H9 (cell line): ENCODE measurements around the gene GEMIN4. TPM values are rescaled to one million over a fixed set of nuclear protein-coding genes. Genes with fewer than 3 reads are reported as not detected.
"Not testable (repeated sequence)": the region's sequence is repeated elsewhere in the genome, so short reads cannot be mapped to it uniquely, and the experiment has no call there.

Experiments
- DNase-seq: peaks from one replicate; pipeline ENCODE4 v3.0.0-alpha.2; 2017
- H2AFZ ChIP-seq: one replicate; pipeline ENCODE4 v1.6.1; 2013; ENCODE audit warnings: mild to moderate bottlenecking, low read length, control low read depth, moderate library complexity
- H2AK5ac ChIP-seq: 2 replicates; pipeline ENCODE4 v1.6.1; 2013; ENCODE audit warnings: low read length, control low read depth, mixed read lengths; ENCODE audit not compliant: insufficient read length
- H2BK120ac ChIP-seq: one replicate; pipeline ENCODE4 v1.6.1; 2013; ENCODE audit warnings: low read depth, mild to moderate bottlenecking, low read length, control low read depth, inconsistent platforms; ENCODE audit not compliant: poor library complexity, severe bottlenecking
- H2BK12ac ChIP-seq: 2 replicates; pipeline ENCODE4 v1.6.1; 2013; ENCODE audit warnings: low read length, control low read depth, mixed read lengths, low read depth; ENCODE audit not compliant: insufficient read length
- H2BK15ac ChIP-seq: 2 replicates; pipeline ENCODE4 v1.6.1; 2013; ENCODE audit warnings: low read depth, low read length, control low read depth
- H2BK20ac ChIP-seq: one replicate; pipeline ENCODE4 v1.6.1; 2013; ENCODE audit warnings: low read depth, mild to moderate bottlenecking, low read length, control low read depth, inconsistent platforms; ENCODE audit not compliant: poor library complexity, severe bottlenecking
- H2BK5ac ChIP-seq: 2 replicates; pipeline ENCODE4 v1.6.1; 2013; ENCODE audit warnings: low read length, control low read depth, mixed read lengths; ENCODE audit not compliant: insufficient read length
- H3K14ac ChIP-seq: 2 replicates; pipeline ENCODE4 v1.6.1; 2013; ENCODE audit warnings: low read length, control low read depth; ENCODE audit not compliant: insufficient read depth
- H3K18ac ChIP-seq: 2 replicates; pipeline ENCODE4 v1.6.1; 2013; ENCODE audit warnings: low read depth, mild to moderate bottlenecking, mixed read lengths, low read length, control low read depth; ENCODE audit not compliant: insufficient read length
- H3K23ac ChIP-seq: 2 replicates; pipeline ENCODE4 v1.6.1; 2013; ENCODE audit warnings: low read length, control low read depth, mixed read lengths, low read depth; ENCODE audit not compliant: insufficient read length
- H3K23me2 ChIP-seq: 2 replicates; pipeline ENCODE4 v1.6.1; 2013; ENCODE audit warnings: low read depth, mild to moderate bottlenecking, mixed read lengths, low read length, control low read depth; ENCODE audit not compliant: insufficient read length, poor library complexity, severe bottlenecking
- H3K27ac ChIP-seq: 2 replicates; pipeline ENCODE4 v1.5.1; 2013; ENCODE audit warnings: low read length, control low read depth, mixed read lengths, low read depth; ENCODE audit not compliant: insufficient read length
- H3K27me3 ChIP-seq: 2 replicates; pipeline ENCODE4 v1.6.1; 2013; ENCODE audit warnings: low read length, control low read depth, inconsistent platforms; ENCODE audit not compliant: insufficient read depth
- H3K4ac ChIP-seq: 2 replicates; pipeline ENCODE4 v1.6.1; 2013; ENCODE audit warnings: low read depth, mild to moderate bottlenecking, control low read depth, inconsistent platforms, low read length, moderate library complexity
- H3K4me1 ChIP-seq: 2 replicates; pipeline ENCODE4 v1.6.1; 2013; ENCODE audit warnings: low read length, control low read depth, inconsistent platforms; ENCODE audit not compliant: insufficient read depth
- H3K4me2 ChIP-seq: 2 replicates; pipeline ENCODE4 v1.6.1; 2013; ENCODE audit warnings: low read length, control low read depth, mixed read lengths; ENCODE audit not compliant: insufficient read length, insufficient read depth
- H3K56ac ChIP-seq: 2 replicates; pipeline ENCODE4 v1.6.1; 2013; ENCODE audit warnings: low read depth, mild to moderate bottlenecking, mixed read lengths, low read length, control low read depth; ENCODE audit not compliant: insufficient read length
- H3K79me1 ChIP-seq: 2 replicates; pipeline ENCODE4 v1.6.1; 2013; ENCODE audit warnings: low read depth, mild to moderate bottlenecking, moderate library complexity, low read length, control low read depth, inconsistent platforms; ENCODE audit not compliant: insufficient read depth, poor library complexity, severe bottlenecking
- H3K79me2 ChIP-seq: 2 replicates; pipeline ENCODE4 v1.6.1; 2013; ENCODE audit warnings: low read length, control low read depth, inconsistent platforms; ENCODE audit not compliant: insufficient read depth
- H3K9ac ChIP-seq: 2 replicates; pipeline ENCODE4 v1.6.1; 2013; ENCODE audit warnings: low read length, control low read depth, mixed read lengths; ENCODE audit not compliant: insufficient read length; ENCODE audit errors: extremely low read depth
- H3K9me3 ChIP-seq: one replicate; pipeline ENCODE4 v1.6.1; 2013; ENCODE audit warnings: low read depth, low read length, inconsistent platforms; ENCODE audit not compliant: control insufficient read depth
- H3T11ph ChIP-seq: one replicate; pipeline ENCODE4 v1.6.1; 2013; ENCODE audit warnings: mild to moderate bottlenecking, low read length, control low read depth, inconsistent platforms
- H4K20me1 ChIP-seq: one replicate; pipeline ENCODE4 v1.6.1; 2013; ENCODE audit not compliant: control insufficient read depth, insufficient read length, insufficient read depth
- H4K5ac ChIP-seq: 2 replicates; pipeline ENCODE4 v1.6.1; 2013; ENCODE audit warnings: low read depth, mild to moderate bottlenecking, mixed read lengths, low read length, control low read depth; ENCODE audit not compliant: insufficient read length
- H4K8ac ChIP-seq: replicated peaks from 2 replicates; pipeline ENCODE4 v1.6.1; 2013; ENCODE audit warnings: low read length, control low read depth, mixed read lengths, low read depth; ENCODE audit not compliant: insufficient read length
- H4K91ac ChIP-seq: 2 replicates; pipeline ENCODE4 v1.6.1; 2013; ENCODE audit warnings: low read depth, mild to moderate bottlenecking, moderate library complexity, mixed read lengths, low read length, control low read depth; ENCODE audit not compliant: insufficient read length
- H3K27ac Mint-ChIP-seq, 3 experiments: 2 replicates in 2 of 3; 3 replicates in 1 of 3; pipeline ENCODE4 v1.8.0; 2020 to 2021; ENCODE audit warnings: mixed read lengths in 3 of 3, mild to moderate bottlenecking in 1 of 3, moderate library complexity in 1 of 3
- H3K27me3 Mint-ChIP-seq: 2 replicates; pipeline ENCODE4 v1.8.0; 2021; ENCODE audit warnings: low read depth, mild to moderate bottlenecking, moderate library complexity, mixed read lengths
- H3K36me3 Mint-ChIP-seq, 3 experiments: 2 replicates in 2 of 3; 3 replicates in 1 of 3; pipeline ENCODE4 v1.8.0; 2020 to 2021; ENCODE audit warnings: low read depth in 3 of 3, mixed read lengths in 3 of 3; ENCODE audit not compliant: insufficient read depth in 1 of 3
- H3K4me1 Mint-ChIP-seq, 2 experiments: 2 replicates each; pipeline ENCODE4 v1.8.0; 2020; ENCODE audit warnings: mixed read lengths in 2 of 2
- H3K4me3 Mint-ChIP-seq, 2 experiments: 2 replicates in 1 of 2; 3 replicates in 1 of 2; pipeline ENCODE4 v1.8.0; 2020 to 2021; ENCODE audit warnings: mild to moderate bottlenecking in 2 of 2, mixed read lengths in 2 of 2, moderate library complexity in 1 of 2
- H3K9me3 Mint-ChIP-seq, 2 experiments: 2 replicates in 1 of 2; 3 replicates in 1 of 2; pipeline ENCODE4 v1.8.0; 2020; ENCODE audit warnings: mild to moderate bottlenecking in 2 of 2, mixed read lengths in 2 of 2, moderate library complexity in 1 of 2
- WGBS: extraction: QIAGEN DNeasy Blood & Tissue Kit; methylation state at CpG from one replicate; pipeline ENCODE4 v1.1.7; 2013; ENCODE audit warnings: missing lambda C conversion rate, low lambda C conversion rate, mixed read lengths; ENCODE audit not compliant: insufficient read length; ENCODE audit errors: extremely low coverage; 5-methylcytosine and 5-hydroxymethylcytosine counted together
- total RNA-seq: library from RNA; stranded (reverse); gene quantifications from 2 replicates; pipeline ENCODE4 v1.2.1, GENCODE V29; 2021

Gene GEMIN4
- total RNA-seq, 1 experiment from 2014 or later: 56.8 TPM

DNA sequence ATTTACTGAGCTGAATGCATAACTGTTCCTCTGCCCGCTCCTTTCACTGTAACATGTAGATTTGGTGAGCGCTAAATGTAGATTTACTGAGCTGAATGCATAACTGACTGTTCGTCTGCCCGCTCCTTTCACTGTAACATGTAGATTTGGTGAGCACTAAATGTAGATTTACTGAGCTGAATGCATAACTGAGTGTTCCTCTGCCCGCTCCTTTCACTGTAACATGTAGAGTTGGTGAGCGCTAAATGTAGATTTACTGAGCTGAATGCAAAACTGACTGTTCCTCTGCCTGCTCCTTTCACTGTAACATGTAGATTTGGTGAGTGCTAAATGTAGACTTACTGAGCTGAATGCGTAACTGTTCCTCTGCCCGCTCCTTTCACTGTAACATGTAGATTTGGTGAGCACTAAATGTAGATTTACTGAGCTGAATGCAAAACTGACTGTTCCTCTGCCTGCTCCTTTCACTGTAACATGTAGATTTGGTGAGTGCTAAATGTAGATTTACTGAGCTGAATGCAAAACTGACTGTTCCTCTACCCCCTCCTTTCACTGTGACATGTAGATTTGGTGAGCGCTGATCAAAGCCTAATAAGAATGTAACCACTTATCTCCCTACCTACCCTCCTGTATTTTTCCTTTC lies 3.4 kb upstream of the GEMIN4 start:
- not testable (repeated sequence) for H3K4me2 ChIP-seq, H4K20me1 ChIP-seq, H3K27me3 ChIP-seq, H3T11ph ChIP-seq, H4K8ac ChIP-seq, H2AFZ ChIP-seq, H2BK5ac ChIP-seq, H2BK12ac ChIP-seq, H2AK5ac ChIP-seq, H3K9me3 Mint-ChIP-seq, H3K79me2 ChIP-seq, H3K23me2 ChIP-seq, H3K9me3 ChIP-seq, H3K23ac ChIP-seq, H3K79me1 ChIP-seq, H2BK20ac ChIP-seq, H3K4ac ChIP-seq, H3K27ac ChIP-seq, H3K56ac ChIP-seq, H2BK120ac ChIP-seq, H3K9ac ChIP-seq, H2BK15ac ChIP-seq, DNase-seq, H3K27me3 Mint-ChIP-seq, H4K5ac ChIP-seq, H3K4me1 ChIP-seq, H3K14ac ChIP-seq, H3K18ac ChIP-seq, H4K91ac ChIP-seq, H3K4me3 Mint-ChIP-seq
- WGBS: no CpG with 5 or more reads among the region's 9 CpGs
- H3K4me1 Mint-ChIP-seq: peaks cover 29 to 32% of the 10 kb centered on the region in 2 experiments
- H3K36me3 Mint-ChIP-seq: peaks cover 23 to 49% (median 46%) of the 10 kb centered on the region in 3 experiments
- peak overlapping the region; percentile 32 to 86 (median 50); a peak in 5 of 7 replicates for H3K27ac Mint-ChIP-seq
